GM18861 (cell line): ENCODE results near the gene MME.

Experiments
- ATAC-seq: cut with Tn5 transposase; IDR thresholded peaks from one replicate; pipeline ENCODE4 v1.9.1; 2021; ENCODE audit not compliant: unreplicated experiment

MME gene

GRCh38 chr3:155135003-155135402 lies 54.9 kb downstream of the MME start:
- no peak for ATAC-seq

- ATAC-seq = no peak
Observed at GRCh38 chr3:155138677-155139076, 58.6 kb downstream of the MME start.

DNA sequence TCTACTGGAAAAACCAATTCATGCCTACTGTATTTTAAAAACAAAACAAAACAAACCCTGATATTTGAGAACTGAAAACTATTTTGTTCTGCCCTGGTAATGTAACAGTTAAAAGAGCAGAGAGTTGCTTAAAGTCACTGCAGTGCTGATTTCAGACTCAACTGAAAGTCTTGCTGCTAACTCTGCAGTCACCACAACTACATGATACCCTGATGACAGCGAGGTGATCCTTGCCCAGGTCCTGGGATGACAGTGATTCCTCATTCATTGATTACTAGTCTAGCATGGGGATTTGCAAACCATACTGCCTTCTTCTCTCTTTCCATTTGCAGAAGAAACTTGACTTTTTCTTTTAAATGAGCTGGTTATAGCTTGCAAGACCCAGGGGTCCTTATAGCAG lies 67.5 kb downstream of the MME start:
- ATAC-seq = no peak

DNA sequence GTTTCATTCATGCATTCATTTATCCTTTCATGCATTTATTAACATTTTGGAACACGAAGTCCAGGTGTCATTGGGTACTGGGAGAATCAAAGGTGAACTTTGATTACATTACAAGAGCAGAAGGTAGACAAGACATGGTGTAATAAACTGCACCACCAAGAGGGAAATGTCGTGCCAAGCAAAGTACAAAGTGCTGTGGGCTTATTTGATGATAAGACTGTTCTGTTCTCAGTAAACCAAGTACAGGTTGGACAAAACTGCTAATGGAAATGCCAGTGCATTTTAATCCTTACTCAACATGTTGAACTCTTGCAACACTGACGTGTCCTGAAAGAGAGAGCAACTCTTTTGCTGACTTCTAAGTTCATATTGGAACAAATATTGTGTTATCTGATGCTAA lies 69.4 kb downstream of the MME start:
- no peak for ATAC-seq

DNA sequence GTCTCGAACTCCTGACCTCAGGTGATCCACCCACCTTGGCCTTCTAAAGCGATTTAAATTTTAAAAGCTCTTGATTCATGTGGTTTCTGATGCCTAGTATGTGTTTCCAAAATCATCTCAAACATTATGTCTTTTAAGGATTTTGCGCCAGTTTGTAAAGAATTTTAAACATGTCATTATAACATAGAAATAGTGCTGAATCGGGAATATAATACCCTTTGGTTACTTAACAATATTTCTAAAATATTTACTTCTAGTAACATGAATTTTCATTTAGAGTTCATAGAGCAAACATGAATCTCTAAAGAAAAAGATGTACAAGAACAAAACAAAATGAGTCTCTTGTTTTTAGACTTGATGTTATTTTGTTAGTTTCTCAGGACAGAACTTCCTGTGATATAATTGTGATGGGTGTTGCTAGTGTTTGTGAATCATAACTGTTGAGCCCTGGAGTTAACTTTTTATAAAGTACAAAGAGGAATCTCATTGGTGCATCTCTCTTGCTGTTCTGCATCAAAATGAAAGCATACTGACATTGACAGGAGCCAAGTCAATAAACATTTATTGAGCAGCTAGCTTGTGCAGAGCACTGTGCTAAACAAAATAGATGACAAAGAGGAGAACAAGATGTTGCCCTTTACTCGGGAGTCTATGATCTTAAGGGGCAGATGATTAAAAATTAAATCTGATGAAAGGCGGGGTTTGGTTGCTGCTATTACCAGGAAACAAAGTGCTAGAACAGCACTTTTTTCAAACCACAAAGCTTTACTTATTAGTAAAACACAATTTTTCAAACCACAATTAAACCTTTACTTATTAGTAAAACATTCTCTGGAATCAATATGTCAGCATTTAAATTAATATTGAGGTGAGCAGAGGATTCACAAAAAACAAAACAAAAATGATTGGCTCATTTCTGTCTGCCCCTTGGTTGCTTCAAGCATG lies 73.4 kb downstream of the MME start:
- ATAC-seq = no peak

- no peak for ATAC-seq
Observed at GRCh38 chr3:155154255-155154654, 74.1 kb downstream of the MME start.

DNA sequence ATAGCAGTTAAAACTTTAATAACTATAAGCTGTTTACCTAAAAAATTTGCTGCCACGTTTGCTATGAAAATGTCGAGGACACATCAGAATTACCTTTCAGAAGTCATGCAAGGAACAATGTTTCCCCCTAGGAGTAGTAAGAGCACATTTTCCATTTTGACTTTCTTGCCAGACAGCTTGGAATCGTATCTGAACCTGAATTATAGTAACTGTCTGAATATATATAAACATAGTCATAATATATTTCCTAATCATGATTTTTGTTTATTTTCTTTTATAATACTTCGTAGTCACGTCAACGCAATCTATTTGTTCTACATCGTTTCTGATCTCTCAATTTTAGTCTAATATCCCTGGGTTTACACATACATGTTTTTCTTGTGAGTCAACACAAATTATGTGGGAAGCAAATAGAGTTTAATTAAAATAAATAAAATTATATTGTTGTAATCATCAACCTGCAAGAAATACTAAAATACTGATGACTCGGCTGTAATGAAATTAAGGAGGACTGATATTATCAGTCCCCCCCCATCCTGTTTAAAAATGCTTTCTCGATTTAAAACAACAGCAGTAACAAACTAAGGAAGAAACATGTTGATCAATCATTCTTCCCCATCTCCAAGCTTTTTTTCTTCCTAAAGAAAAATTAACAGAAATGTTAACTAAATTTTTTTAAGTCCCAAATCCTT lies 78.4 kb downstream of the MME start:
- no peak for ATAC-seq

DNA sequence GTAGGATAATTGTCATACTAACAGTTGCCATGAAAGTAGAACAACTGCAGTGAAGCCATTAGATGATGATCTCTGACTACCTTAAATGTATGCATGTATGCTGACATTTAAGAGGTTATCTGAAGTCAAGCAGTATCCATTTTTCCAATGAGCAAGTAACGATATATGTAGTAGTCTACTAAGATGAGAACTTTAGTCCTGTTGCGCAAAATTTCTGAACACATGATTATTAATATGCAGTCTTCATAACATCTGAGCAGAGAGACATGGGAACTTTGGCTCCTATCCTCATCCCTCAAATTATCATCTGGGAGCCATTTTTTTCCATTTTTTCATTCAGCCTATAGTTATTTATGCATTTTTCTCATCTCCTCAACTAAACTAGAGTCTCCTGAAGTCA lies 79.2 kb downstream of the MME start:
- ATAC-seq = no peak

DNA sequence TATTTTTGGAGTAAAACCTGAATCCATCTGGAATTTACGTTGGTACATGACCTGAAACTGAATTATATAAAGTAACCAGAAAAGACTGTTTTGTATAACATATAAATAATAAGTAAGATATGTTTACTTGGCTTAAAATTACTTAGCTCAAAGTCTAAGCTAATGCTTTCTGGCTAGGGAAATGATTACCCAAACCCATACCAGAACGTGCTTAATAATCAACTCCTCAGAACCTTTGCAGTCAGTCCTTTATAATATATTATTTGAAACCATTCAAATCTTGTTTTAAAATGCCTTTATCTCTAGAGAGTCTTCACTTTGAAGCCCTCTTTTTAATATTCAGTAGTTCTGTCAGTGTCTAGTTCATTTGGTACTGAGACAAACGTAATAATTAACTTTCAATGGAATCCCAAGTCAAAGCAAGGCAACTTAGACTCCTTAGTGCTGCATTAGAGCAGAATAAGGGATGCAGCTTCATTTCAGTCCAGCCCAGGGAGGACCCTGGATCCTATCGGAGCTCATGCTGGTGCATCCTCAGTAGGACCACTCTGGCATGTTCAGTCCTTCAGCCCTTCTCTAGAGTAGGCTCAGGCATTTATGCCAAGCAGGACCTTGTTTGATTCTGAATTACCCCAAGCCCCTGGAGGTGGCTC lies 81.6 kb downstream of the MME start:
- no peak for ATAC-seq

DNA sequence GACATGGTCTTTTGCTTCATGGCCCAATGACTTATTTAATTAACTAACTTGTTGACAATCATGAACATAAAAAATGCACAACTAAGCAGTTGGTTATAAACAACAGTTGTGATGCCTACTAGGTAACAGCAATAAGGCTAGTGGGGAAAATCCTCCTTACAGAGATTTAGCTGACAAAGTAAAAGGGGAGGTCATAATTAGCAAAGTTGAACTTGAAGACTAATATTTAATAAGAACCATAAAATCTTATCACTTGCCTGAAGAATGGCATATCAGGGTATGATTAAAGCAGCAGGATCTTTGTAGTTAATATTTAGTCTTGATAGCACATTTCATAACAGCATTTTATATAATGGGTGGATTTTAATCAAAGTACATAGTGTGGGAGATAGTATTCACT lies 84.2 kb downstream of the MME start:
- ATAC-seq = no peak

- ATAC-seq = no peak
Observed at GRCh38 chr3:155166441-155166840, 86.3 kb downstream of the MME start.

DNA sequence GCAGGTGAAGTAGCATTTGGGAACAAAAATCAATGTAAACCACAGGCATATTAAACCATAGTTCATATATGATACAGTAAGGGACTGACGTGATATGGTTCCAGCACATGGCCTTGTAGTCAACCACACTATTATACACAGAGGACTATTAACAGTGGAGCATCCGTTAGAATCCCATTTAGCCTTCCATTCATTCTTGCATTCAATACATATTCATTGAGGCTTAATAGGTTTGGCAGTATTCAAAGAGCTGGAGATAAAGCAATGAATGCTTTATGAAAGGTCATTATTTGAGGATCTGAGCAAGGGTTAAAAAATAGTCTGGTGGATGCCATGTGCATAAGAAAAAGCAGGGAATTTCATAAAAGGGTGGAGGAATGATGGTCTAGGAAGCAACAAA lies 89.1 kb downstream of the MME start:
- no peak for ATAC-seq

- ATAC-seq = no peak
Observed at GRCh38 chr3:155173771-155174170, 93.7 kb downstream of the MME start.

- no peak for ATAC-seq
Observed at GRCh38 chr3:155178810-155179436, 98.8 kb downstream of the MME start.

DNA sequence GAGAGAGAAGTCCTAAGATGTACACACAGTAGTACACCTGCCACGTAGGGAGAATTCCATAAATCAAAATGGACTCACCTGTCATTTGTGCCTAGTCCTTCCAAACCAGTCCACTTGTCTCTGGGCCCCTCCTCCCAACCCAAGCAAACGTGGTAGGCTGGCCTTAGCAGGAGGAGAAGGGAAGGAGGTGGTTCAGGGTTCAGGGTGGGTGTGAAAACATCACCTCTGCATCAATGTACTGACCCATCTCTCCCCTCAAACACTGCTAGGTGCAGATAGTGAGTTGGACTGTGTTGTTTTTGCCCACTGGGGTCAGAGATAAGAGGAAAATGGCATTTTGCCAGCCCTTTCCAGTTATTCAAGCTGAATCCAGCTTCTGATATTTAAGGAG lies 99.3 kb downstream of the MME start:
- no peak for ATAC-seq

GRCh38 chr3:155179966-155180757 lies 100.0 kb downstream of the MME start:
- ATAC-seq = no peak

DNA sequence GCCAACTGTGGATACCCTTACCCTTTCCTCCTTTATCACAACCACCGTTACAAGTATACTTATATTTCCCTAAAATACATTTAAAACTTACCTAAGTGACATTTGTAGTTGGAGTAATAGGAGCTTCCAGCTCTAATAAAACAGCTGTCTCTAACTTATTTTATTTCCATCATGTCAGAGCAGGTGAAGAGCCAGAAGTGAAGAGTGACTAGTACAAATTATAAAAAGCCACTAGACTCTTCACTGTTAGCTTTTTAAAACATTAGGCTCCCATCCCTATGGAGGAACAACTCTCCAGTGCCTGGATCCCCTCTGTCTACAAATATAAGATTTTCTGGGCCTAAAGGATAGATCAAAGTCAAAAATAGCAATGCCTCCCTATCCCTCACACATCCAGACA lies 102.3 kb downstream of the MME start:
- ATAC-seq = no peak

GRCh38 chr3:155184011-155184410 lies 103.9 kb downstream of the MME start:
- peak; percentile 76 for ATAC-seq

DNA sequence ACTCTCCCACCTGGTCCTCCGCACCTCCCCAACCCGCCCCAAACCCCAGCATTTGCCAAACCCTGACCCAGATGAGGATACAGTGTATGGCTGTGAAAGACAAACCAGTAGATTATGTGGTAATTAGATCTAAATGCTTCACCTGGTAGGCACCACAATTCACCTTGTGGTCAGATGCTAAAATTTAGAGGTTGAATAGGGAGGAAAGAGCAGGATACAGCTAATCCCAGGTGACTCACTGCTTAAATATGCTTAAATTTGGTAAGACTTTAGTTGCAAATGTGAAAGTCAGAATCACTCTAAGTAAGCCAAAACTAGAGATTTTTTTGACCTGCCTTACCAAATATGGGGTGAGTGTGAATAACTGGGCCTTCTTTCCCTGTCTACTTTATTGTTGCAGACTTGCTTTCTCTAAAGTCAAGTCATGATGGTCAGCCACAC lies 105.5 kb downstream of the MME start:
- no peak for ATAC-seq

DNA sequence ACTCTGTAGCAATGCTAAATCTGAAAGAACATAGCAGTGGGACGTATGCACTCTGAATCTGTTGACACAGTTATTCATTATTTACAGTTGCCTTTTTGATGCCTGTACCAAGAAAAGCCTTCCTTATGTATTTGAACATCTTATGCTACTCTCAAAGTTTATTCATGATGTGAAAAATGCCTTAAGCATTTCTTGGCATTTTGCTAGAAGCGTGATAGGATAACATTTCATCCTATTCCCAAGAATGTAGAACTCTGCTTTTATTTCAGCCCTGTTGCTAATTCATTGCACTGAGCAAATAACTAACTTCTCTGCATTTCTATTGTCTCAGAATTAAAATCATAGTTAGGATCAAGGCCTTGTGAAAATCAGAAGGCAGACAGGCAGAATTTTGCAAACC lies 107.9 kb downstream of the MME start:
- no peak for ATAC-seq

DNA sequence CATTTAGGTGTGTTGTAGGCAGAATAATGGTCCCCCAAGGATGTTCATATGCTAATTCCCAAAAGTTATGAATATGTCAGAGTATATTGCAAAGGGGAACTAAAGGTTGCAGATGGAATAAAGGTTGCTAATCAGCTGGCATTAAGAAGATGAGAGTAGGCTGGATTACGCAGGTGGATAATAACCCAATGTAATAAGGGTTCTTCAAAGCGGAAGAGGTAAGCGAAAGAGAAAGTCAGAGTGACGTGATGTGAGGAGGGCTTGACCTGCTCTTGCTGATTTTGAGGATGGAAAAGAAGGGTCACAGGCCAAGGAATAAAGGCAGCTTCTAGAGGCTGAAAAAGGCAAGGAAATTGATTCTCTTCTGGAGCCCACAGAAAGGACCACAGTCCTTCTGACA lies 109.4 kb downstream of the MME start:
- no peak for ATAC-seq
